ENCODE data around the gene CD28.
A peak's percentile ranks its signal among the peaks of the same experiment; 100 is the strongest.
"Not testable (repeated sequence)": the region's sequence is repeated elsewhere in the genome, so short reads cannot be mapped to it uniquely, and the experiment has no call there.

CD28 gene

GRCh38 chr2:203687165-203687564 is 19.3 kb upstream of the CD28 start:
- DNase-seq = no peak

GRCh38 chr2:203688798-203689197 is 17.6 kb upstream of the CD28 start:
- peak; percentile 73 to 91 (median 86) for DNase-seq

GRCh38 chr2:203689426-203690116 is 16.9 kb upstream of the CD28 start:
- peak in 3 of 4 experiments; percentile 45 to 52 (median 49) for DNase-seq

- no peak for DNase-seq
Observed at GRCh38 chr2:203690117-203690431, 16.4 kb upstream of the CD28 start.

GRCh38 chr2:203690441-203691047 is 15.9 kb upstream of the CD28 start:
- no peak for DNase-seq

GRCh38 chr2:203691149-203691548 is 15.3 kb upstream of the CD28 start:
- no peak for DNase-seq

GRCh38 chr2:203692031-203692710 is 14.3 kb upstream of the CD28 start:
- peak in 3 of 4 experiments; percentile 19 to 38 (median 31) for DNase-seq

GRCh38 chr2:203693242-203693879 is 13.1 kb upstream of the CD28 start:
- no peak for DNase-seq

- no peak for DNase-seq
Observed at GRCh38 chr2:203694191-203694590, 12.2 kb upstream of the CD28 start.

- no peak for DNase-seq
Observed at GRCh38 chr2:203697190-203697589, 9.2 kb upstream of the CD28 start.

- DNase-seq = not testable (repeated sequence)
Observed at GRCh38 chr2:203697763-203698162, 8.7 kb upstream of the CD28 start.

- not testable (repeated sequence) for DNase-seq
Observed at GRCh38 chr2:203698410-203698809, 8.0 kb upstream of the CD28 start.

GRCh38 chr2:203704430-203704829 is 2.0 kb upstream of the CD28 start:
- no peak for DNase-seq

- no peak for DNase-seq
Observed at GRCh38 chr2:203705178-203705577, 1.3 kb upstream of the CD28 start.

- no peak for DNase-seq
Observed at GRCh38 chr2:203707530-203707929, 1.1 kb downstream of the CD28 start.

- no peak for DNase-seq
Observed at GRCh38 chr2:203708846-203709396, 2.5 kb downstream of the CD28 start.

GRCh38 chr2:203709416-203710040 is 3.1 kb downstream of the CD28 start:
- DNase-seq = peak; percentile 13 to 61 (median 38)

- no peak for DNase-seq
Observed at GRCh38 chr2:203710226-203710625, 3.8 kb downstream of the CD28 start.

GRCh38 chr2:203710952-203711351 is 4.5 kb downstream of the CD28 start:
- no peak for DNase-seq

- DNase-seq = no peak
Observed at GRCh38 chr2:203711399-203711798, 5.0 kb downstream of the CD28 start.

GRCh38 chr2:203713381-203713780 is 6.9 kb downstream of the CD28 start:
- no peak for DNase-seq

GRCh38 chr2:203714112-203714511 is 7.7 kb downstream of the CD28 start:
- DNase-seq = no peak

- no peak for DNase-seq
Observed at GRCh38 chr2:203715744-203716143, 9.3 kb downstream of the CD28 start.
